LHCN-M2 (cell line): ENCODE data around the gene E2F8. TPM values are rescaled to one million over a fixed set of nuclear protein-coding genes. Genes with fewer than 3 reads are reported as not detected.

Source experiments
- DNase-seq: peaks from one replicate; pipeline ENCODE4 v3.0.0-alpha.2; 2012; ENCODE audit warnings: low read depth
- total RNA-seq: library from RNA; depleted of rRNA; stranded (reverse); fragments of >200 nt; gene quantifications from 2 replicates; pipeline ENCODE4 v1.2.3, GENCODE V29; 2014

Gene E2F8
- total RNA-seq, 1 experiment from 2014 or later: 4.9 TPM

DNA sequence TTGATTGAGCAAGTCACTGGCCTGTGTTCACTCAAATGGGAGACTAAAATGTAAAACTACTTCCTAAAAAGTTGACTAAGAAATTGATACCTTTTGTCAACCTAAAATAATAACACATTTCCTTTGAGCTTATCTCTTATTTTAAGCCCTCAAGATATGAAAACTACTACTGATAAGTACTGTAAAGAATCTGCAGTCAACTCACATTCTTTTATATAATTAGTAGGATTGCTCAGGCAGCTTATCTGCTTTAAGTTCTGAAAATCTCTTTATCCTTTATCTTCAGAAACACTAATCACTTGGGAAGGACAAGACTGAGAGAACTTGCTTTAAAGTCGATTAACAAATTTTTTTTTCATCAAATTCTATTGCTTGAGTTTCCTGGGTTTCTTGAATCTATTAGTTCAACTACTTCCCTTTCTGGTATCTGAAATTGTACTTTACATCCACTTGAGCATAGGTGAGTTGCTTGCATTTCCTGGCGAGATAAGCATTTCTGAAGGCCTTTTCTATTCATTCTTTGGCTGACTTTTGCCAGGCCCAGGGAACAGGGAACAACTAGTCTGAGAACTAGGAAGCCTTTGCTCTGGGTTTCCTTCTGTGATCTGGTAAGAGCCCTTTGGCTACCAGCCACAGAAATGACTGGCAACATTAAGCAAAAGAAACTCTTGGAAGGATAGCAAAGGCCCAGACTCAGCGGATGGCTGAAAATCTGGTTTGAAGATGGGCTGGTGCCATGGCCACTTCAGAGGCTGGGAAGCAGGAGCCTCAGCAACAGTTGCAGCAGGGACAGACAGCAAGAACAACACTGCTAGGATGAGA is 19.6 kb downstream of the E2F8 start:
- DNase-seq: no peak

GRCh38 chr11:19218786-19219460 is 21.8 kb downstream of the E2F8 start:
- peak; percentile 69 for DNase-seq

- DNase-seq: no peak
These were observed 22.5 kb downstream of the E2F8 start for GRCh38 chr11:19218216-19218615.

- DNase-seq: peak; percentile 34
These were observed 23.9 kb downstream of the E2F8 start for GRCh38 chr11:19216709-19217374.

DNA sequence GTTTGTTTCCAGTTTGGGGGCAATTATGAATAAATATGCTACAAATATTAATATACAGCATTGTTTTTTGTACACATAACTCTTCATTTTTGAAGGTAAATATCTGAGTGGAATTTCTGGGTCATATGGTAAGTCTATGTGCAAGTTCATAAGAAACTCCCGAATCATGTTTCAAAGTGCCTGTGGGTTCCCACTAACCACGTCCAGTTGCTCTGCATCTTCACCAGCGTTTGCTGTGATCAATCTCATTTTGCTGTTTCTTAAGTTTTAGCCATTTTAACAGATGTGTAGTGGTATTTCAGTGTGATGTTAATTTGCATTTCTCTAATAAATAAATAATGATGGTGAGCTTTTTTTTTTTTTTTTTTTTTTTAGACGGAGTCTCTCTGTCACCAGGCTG is 24.7 kb downstream of the E2F8 start:
- peak; percentile 76 for DNase-seq

- no peak for DNase-seq
These were observed 31.0 kb downstream of the E2F8 start for GRCh38 chr11:19209617-19210370.

- no peak for DNase-seq
These were observed 31.7 kb downstream of the E2F8 start for GRCh38 chr11:19208959-19209546.

DNA sequence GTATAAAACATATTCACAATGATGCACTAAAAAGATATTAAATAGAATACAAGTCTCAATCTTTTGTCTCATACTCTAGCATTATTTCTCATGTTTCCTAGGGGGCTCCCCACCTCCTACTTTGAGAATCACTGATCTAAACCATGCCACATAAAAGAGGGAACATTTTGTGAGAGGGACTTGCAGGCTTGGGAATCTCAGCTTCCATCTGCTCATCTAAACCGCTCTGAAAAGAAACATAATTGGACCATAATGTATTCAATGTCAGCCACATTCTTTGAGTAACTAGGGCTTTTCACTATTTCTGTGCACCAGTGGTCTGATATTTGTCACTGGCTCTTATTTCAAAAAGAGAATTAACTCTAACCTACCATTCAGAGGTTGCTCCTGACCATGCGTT is 32.6 kb downstream of the E2F8 start:
- no peak for DNase-seq

- DNase-seq: no peak
These were observed 35.9 kb downstream of the E2F8 start for GRCh38 chr11:19204836-19205235.

DNA sequence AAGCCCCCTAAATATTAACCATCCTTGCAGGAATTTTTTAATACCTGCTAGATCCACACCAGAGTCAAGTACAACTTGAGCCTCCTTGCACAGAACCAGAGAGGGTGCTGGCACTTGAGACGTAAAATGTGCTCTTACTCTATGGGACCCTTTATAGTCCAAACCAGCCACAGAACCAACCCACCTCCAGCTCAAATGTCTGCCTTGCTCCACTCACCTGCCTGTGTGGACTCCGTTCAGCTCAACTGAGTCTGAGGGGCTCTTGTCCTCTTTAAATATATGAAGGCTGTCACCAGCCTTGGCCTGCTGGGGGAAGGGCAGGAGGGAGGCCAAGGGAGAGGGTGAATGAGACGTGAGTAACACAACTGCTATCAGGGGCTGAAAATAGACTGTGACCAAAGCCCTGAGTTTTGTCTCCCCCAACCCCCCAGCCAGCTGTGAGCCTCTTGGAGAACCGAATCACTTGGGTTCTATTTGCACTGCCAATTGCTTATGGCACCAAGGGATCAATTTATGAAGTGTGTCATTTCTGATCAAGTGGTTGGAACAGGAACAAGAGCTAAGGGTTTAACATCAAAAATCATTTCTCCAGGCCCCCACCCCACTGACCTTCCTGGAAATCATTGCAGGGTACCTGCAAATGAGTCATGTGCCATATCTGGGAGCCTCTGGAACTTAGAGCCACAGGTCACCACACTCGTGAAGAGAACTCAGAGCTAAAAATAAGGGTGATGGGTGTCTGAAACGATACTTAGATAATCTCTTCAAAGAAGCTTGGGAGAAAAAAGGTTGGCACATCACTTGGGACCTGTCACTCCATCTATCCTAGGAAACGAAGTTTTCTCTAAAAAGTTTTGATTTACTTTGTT is 38.8 kb downstream of the E2F8 start, which contains the start of gene CSRP3:
TSS of gene CSRP3 (minus strand) at position 247 of the 869 bp plus-strand sequence. CDS start 9,535 bp downstream, outside the sequence.
- peak; percentile 58 for DNase-seq

- peak; percentile 88 for DNase-seq
These were observed 40.1 kb downstream of the E2F8 start for GRCh38 chr11:19200410-19201201.

- no peak for DNase-seq
These were observed 41.0 kb downstream of the E2F8 start for GRCh38 chr11:19199771-19200170.

DNA sequence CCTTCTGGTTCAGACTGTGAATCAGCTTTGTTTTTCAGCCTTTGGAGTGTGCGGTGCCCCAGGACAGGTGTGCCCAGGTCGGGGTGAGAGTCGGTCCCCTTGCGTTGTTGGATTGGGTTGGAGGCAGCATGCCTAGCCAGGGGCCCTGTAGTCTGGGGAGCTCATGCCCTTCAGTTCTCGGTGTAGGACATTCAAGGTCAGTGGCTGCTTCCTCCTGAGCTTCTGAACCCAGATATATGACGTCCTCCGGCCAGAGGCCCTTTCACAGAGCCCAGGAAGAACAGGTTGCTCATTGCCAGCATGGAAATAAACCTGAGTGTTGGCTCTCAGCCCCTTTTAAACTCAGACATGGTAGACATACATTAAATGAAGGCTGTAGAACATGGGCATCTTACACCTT is 41.7 kb downstream of the E2F8 start:
- DNase-seq: no peak

DNA sequence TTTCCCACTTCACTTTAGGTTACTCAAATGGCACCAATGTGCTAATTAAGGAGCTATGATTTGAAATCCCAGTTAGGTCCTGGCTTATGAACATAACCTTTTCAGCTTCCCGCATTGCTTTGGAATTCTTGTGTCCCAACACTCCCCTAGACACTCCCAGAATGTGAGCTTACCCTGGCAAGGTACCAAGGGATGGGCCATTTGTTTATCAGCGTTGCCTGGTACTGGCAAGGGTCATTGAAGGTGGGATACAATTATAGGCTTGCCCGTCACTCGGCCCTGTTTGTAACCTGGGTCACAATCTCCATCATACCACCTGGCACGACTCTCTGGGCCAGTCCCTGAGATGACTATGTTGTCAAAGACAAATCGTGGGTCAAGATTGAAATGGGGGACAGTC is 44.3 kb downstream of the E2F8 start:
- no peak for DNase-seq

DNA sequence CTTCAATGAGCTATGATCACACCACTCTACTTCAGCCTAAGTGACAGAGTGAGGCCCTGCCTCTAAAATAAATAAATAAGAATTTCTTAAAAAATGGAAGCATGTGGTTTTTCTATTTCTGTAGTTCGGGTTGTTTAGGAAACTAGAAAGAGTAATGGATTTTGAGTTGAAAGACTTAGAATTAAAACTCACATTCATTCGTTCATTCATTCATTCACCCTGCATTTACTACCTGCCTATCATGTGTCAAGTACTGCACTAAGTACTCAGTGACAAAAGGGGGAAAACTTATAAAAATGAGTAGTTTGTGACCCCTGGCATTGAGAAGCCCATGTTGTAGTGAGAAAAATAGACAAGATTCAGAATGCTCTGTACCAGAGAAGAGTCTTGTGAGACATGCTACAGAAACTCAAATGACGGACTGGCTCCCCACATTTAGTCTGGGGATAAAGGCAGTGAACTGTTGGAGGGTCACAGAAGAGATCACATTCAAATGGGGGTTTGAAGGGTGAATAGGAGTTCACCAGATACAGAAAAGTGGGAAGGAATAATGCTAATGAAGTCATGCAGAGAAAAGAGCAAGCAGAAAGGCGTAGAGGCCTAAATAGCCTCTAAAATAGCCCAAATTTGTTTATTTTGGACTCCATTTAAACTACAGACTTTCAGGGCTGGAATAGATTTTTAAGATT is 46.0 kb downstream of the E2F8 start:
- DNase-seq: no peak

GRCh38 chr11:19193916-19194315 is 46.8 kb downstream of the E2F8 start:
- peak; percentile 32 for DNase-seq

DNA sequence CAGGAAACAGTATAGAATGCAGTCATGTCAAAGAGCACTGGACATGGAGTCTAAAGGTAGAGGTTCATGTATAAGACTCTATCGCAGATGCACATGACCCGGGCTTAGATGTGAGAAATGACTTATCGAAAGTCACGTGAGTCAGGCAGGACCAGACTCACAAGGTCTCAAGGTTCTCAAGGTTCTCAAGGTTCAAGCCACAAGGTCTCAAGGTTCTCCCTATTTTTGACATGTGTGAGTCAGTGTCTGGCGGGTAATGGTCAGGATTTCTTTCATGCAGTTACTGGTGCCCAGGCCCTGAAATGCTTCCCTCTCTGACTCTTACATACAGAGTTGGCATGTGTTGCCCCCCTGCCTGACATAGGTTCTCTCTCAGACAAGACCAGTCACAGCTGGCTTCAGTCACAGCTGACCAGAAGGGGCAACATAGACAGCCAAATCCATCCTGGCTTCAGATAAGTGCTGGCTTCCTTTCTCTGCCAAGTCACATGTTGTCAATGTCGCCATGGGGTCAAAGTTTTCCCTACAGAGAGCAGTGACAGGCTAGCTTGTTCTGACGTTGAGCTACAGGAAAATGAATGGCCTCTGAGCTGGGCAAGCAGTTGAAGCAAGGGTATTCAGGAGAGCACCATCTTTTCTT is 49.1 kb downstream of the E2F8 start:
- DNase-seq: no peak

DNA sequence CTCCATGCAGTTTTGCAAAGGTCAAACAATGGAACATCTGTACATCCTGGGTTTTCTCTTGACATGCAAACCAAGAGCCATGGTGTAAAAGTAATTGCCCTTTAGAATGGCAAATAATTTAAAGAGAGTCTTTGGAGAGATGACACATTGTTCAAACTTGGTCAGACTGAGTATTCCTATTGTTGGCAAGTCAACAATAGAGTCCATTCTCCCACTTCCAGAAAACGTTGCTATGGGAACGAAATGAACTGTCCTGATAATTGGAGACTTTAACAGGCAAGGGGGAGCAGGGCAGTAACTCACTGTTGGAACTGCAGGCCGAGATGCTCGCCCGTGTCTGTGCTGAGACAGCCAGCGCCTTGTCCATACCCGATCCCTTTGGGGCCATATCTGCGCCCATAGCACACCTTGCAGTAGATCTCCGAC is 52.9 kb downstream of the E2F8 start:
- DNase-seq: no peak
